Gastrocnemius medialis (tissue), 4 donors: ENCODE data around the gene DDX10. TPM values are rescaled to one million over a fixed set of nuclear protein-coding genes. Genes with fewer than 3 reads are reported as not detected.

Experiments used
- ATAC-seq, 2 donors: fragments of 150-250 bp; one replicate each; pipeline ENCODE4 v1.9.1; 2016
- DNase-seq, 2 donors: peaks; one replicate each; pipeline ENCODE4 v3.0.0-alpha.2; 2019
- H3K27ac ChIP-seq, 4 donors: fragments of 200-600 bp; sonication (generic); 1 replicate in 1 of 4; 2 replicates in 3 of 4; pipeline ENCODE4 v1.5.1; 2016 to 2018; ENCODE audit warnings: mild to moderate bottlenecking in 2 of 4, moderate library complexity in 1 of 4
- H3K27me3 ChIP-seq, 3 donors: fragments of 200-600 bp; sonication (generic) in 2 of 3; 1 replicate in 1 of 3; 2 replicates in 2 of 3; pipeline versions ENCODE4 v1.5.1 to v1.6.0; 2016 to 2019; ENCODE audit warnings: mild to moderate bottlenecking in 1 of 3, moderate library complexity in 1 of 3
- H3K36me3 ChIP-seq, 2 donors: fragments of 200-600 bp; sonication (generic) in 1 of 2; one replicate each; pipeline ENCODE4 v1.5.1; 2017 to 2018
- H3K4me1 ChIP-seq, 2 donors: fragments of 200-600 bp; sonication (generic) in 1 of 2; one replicate each; pipeline ENCODE4 v1.5.1; 2016 to 2017; ENCODE audit warnings: mild to moderate bottlenecking in 2 of 2
- H3K4me3 ChIP-seq, 4 donors: fragments of 200-600 bp; sonication (generic) in 3 of 4; 1 replicate in 1 of 4; 2 replicates in 3 of 4; pipeline ENCODE4 v1.5.1; 2016 to 2019; ENCODE audit warnings: mild to moderate bottlenecking in 2 of 4
- H3K9me3 ChIP-seq, 3 donors: fragments of 200-600 bp; sonication (generic) in 2 of 3; 1 replicate in 1 of 3; 2 replicates in 2 of 3; pipeline ENCODE4 v1.5.1; 2016 to 2019
- CTCF ChIP-seq, 5 experiments: fragments of 450-650 bp in 3 of 5; fragments of 200-600 bp in 2 of 5; sonication (generic) in 2 of 5; IDR thresholded peaks in 4 of 5; conservative IDR thresholded peaks in 1 of 5; 1 replicate in 4 of 5; 2 replicates in 1 of 5; pipeline ENCODE4 v1.5.1; 2016 to 2019; ENCODE audit warnings: antibody characterized with exemption in 5 of 5, mild to moderate bottlenecking in 3 of 5, moderate library complexity in 3 of 5
- POLR2A ChIP-seq, 2 donors: fragments of 450-650 bp; IDR thresholded peaks; one replicate each; pipeline ENCODE4 v1.6.1; 2017; ENCODE audit warnings: antibody characterized with exemption in 2 of 2, mild to moderate bottlenecking in 2 of 2, moderate library complexity in 2 of 2
- in situ Hi-C, 4 donors: fragments of 200-750 bp; cut with MboI; loops; one replicate each; pipeline versions ENCODE4 v1.15.0 to v1.8.0; 2017; ENCODE audit warnings: low sequenced_read_pairs in 4 of 4
- intact Hi-C: fragments of 100-400 bp; cut with DNase I; formaldehyde crosslinking; loops from one replicate; pipeline ENCODE4 v1.15.1; 2023; ENCODE audit warnings: low total_unique reads
- total RNA-seq, 4 donors: library from RNA; depleted of rRNA; stranded (reverse); fragments of >200 nt; gene quantifications; one replicate each; pipeline versions ENCODE4 v1.1.0 to v1.2.3, GENCODE V29; 2016

DDX10 gene
- total RNA-seq, 4 donors from 2014 or later: 5.0 to 15.0 (median 10.5) TPM

DNA sequence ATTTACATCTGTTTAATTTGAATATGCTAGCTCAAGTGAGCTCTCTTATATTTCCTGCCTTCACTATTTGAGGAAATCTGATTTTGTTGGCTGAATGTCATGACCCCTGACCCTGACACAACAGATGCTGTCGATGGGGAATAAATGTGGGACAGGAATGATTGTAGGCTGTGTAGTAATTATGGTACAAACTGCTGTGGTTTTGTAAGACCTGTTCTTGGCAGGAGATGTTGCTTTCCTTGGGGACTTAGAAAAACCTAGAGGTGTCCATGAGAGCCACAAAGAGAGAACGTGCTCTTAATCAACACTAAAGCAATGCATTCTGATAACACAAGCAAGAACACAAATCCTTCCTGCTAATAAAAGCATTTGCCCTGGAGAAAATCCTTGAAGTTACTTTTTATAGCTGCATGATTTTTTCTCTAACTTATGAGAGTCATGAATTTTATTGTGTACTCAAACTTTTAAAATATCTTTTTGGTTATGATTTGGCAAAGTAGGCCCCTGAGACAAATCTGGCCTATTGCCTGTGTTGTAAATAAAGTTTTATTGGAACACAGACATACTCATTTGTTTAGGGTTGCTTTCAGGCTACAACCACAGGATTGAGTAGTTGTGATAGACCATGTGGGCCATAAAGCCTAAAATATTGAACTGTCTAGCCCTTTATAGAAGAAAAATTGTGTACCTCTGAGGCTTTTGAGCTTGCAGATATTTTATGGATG, 90.2 kb downstream of the DDX10 start:
- TF ChIP-seq CTCF (IDR thresholded peaks at IDR 0.05 in 4 of 5, conservative IDR thresholded peaks at IDR 0.05 in 1 of 5): no peak
- Histone ChIP-seq H3K9me3 (no peaks in the 10 kb centered on the region), H3K27me3 (no peaks in the 10 kb centered on the region), H3K27ac (no peak overlapping the region), H3K36me3 (no peaks in the 10 kb centered on the region), H3K4me3 (no peak overlapping the region), H3K4me1 (peaks cover 6 to 25% of the 10 kb centered on the region in 2 donors)
- in situ Hi-C loops: no loop called here
- peak; percentile 24 to 43 for DNase-seq
- intact Hi-C loops: no loop called here
- peak; percentile 72 to 73 for ATAC-seq

DNA sequence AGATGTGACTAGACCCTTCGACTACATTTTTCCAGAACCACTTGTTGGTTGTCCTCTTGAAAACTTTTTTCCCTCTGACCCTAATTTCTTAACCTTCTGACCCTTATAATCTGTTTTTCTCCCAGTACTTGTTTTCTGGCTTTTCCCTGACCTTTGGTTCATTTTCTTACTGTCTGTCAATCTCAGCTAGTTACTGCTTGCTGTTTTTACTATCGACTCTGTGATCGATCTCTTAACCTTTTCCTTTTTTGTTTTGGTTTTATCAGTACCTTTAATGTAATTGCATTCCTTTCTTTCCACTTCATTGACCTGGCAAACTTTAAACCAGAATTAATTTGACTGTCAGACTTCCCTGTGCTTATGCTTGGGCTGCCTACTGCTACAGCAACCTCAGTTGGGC, 92.8 kb downstream of the DDX10 start:
- no peak overlapping the region for H3K27ac ChIP-seq
- no peak for ATAC-seq
- TF ChIP-seq CTCF (IDR thresholded peaks at IDR 0.05 in 4 of 5, conservative IDR thresholded peaks at IDR 0.05 in 1 of 5): no peak
- peaks cover 6 to 23% of the 10 kb centered on the region in 2 donors for H3K4me1 ChIP-seq
- no peak overlapping the region for H3K4me3 ChIP-seq
- H3K9me3 ChIP-seq: no peaks in the 10 kb centered on the region
- DNase-seq: no peak
- H3K27me3 ChIP-seq: no peaks in the 10 kb centered on the region
- no peaks in the 10 kb centered on the region for H3K36me3 ChIP-seq
- in situ Hi-C loops: no loop called here
- intact Hi-C loops: no loop called here

- in situ Hi-C loops (no loop called here), intact Hi-C loops (no loop called here)
- H3K4me1 ChIP-seq: peaks cover 6 to 22% of the 10 kb centered on the region in 2 donors
- no peaks in the 10 kb centered on the region for H3K27me3 ChIP-seq
- H3K27ac ChIP-seq: no peak overlapping the region
- no peaks in the 10 kb centered on the region for H3K9me3 ChIP-seq
- no peak for TF ChIP-seq POLR2A (IDR thresholded peaks at IDR 0.05)
- TF ChIP-seq CTCF (IDR thresholded peaks at IDR 0.05 in 4 of 5, conservative IDR thresholded peaks at IDR 0.05 in 1 of 5): no peak
- ATAC-seq: no peak
- no peak overlapping the region for H3K4me3 ChIP-seq
- DNase-seq: no peak
- no peaks in the 10 kb centered on the region for H3K36me3 ChIP-seq
These were observed 93.6 kb downstream of the DDX10 start for GRCh38 chr11:108758458-108758857.

GRCh38 chr11:108766596-108767173, 101.8 kb downstream of the DDX10 start:
- no peak overlapping the region for H3K4me3 ChIP-seq
- intact Hi-C loops: no loop called here
- no peak for DNase-seq
- in situ Hi-C loops: no loop called here
- TF ChIP-seq POLR2A (IDR thresholded peaks at IDR 0.05): no peak
- no peak for TF ChIP-seq CTCF (IDR thresholded peaks at IDR 0.05 in 4 of 5, conservative IDR thresholded peaks at IDR 0.05 in 1 of 5)
- H3K27ac ChIP-seq: no peak overlapping the region
- no peaks in the 10 kb centered on the region for H3K36me3 ChIP-seq
- H3K9me3 ChIP-seq: no peaks in the 10 kb centered on the region
- no peak for ATAC-seq
- peaks cover 0 to 4% of the 10 kb centered on the region in 2 donors for H3K4me1 ChIP-seq
- H3K27me3 ChIP-seq: no peaks in the 10 kb centered on the region
